Umbilical cord (tissue), 2 donors: ENCODE measurements around the gene DAPK1. TPM values are rescaled to one million over a fixed set of nuclear protein-coding genes. Genes with fewer than 3 reads are reported as not detected.

Experiments
- DNase-seq: peaks from one replicate; pipeline ENCODE4 v3.0.0-alpha.2; 2015; ENCODE audit warnings: low spot score
- total RNA-seq: library from RNA; depleted of rRNA; stranded (reverse); fragments of >200 nt; gene quantifications from one replicate; pipeline ENCODE4 v1.2.3, GENCODE V29; 2014; ENCODE audit warnings: low replicate concordance; ENCODE audit not compliant: insufficient read depth

Gene DAPK1
- total RNA-seq, 1 donor from 2014 or later = 77.0 TPM

DNA sequence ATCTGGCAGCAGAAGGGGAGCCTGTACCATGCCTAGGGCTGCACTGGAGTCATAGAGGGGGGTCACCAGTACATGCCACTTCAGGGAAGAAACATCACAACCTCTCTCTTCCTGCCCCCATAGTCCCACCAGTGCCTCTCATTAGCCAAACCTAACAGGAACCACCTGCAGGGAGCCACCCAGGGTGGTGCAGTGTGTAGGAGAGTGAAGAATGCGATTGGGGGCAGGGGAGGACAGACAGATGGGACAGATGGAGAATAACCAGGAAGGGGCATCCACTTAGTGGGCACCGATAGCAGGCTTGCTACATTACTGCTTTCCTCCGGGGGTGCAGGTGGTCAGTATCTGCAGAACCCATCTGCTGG, 19.2 kb downstream of the DAPK1 start:
- no peak for DNase-seq

DNA sequence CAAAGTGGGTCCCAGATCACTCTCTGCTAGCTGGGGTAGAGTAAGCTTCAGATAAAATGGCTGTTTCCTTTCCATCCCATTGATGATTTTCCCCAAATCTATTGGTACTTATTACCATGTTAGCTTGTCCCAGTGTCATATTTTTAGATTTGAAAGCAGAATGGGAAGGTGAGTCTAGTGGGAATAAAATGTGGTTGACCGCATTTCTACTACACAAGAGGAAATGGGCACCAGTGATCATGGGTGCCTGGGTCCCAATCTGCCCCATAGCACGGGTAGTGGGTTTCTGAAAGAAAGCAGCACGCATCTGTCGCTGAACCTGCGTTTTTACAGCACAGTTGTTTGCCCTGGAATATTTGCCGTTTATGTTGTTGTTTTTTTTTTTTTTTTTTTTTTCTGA, 20.1 kb downstream of the DAPK1 start:
- no peak for DNase-seq

DNA sequence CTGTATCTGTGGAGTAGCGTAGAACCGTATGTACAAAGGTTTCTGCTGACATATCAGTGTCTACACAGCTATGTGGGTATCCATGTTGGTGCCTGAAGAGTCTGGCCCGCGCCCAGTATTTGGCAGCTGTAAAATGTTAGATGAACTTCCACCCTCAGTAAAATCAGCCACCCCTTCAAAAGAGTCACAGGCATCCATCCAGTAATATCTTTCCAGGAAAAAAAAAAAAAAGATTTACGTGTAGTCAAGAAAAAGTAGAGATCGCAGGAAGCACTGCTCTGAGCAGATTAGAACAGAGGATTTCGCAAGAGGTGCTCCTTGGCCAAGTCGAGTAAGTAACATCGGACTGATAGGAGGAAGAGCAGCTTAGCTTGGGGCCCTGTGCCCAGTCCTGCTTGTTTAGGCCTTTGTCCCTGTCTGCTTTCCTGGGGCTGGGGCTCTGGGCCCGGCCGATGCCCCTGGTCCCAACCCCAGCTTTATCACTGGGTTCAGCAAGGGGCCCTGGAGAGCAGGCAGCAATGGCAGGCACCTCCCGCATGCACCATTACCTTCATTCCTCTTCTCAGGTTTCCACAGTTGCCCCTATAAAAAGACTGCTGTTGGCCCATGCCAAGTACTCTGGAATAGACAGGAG, 21.2 kb downstream of the DAPK1 start:
- peak; percentile 98 for DNase-seq

DNA sequence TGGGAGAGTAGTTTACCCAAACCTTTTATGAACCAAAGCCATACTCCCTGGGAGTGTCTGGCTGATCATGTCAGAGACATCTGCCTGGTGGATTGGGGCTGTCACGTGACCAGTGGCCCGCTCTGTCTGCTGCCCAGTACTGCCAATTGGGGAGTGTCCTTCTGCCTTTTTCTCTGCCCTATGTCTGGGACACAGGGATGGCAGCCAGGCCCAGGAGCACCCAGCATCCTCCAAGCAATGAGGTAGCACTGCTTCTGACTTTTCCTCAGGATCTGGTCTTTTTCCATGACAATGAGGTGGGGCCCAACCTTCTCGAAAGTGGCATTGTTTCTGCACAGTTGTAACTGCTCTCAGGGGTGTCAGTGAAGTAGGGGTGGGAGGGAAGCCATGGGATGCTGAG, 21.8 kb downstream of the DAPK1 start:
- no peak for DNase-seq

DNA sequence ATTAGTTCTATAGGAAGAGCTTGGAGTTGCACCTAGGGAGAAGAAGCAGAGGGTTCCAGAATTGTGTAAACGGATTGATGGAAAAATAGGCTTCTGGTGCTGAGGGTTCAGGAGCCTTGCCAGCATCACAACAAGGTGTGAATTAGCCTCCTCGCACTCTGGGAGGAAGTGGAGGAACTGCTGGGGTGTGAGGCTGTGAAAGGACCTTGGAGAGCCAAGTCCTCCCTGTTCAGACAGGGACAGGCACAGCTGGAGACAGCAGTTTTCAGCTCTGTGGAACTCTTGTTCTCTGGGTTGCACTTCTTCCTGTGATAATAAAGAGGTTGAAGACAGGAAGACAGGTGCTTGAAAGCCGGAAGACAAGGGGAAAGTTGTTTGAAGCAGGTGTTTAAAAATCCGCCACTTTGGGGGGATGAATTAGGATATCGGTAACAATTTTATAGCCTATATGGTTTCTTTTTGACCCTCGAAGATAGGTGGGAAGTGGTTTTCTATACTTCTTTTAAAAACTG, 22.6 kb downstream of the DAPK1 start:
- no peak for DNase-seq

DNA sequence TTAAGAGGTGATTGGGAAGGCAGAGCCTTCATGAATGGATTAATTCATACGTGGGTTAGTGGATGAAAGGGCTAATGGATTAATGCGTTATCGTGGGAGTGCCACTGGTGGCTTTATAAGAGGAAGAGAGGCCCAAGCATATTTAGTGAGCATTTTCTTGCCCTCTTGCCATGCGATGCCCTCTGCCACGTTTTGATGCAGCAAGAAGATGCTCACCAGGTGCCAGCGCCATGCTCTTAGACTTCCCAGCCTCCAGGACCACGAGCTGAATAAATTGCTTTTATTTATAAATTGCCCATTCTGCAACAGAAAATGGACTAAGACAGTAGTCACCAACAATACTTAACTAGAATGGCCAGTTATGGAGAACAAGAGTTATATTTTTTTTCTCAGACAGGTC, 24.2 kb downstream of the DAPK1 start:
- DNase-seq = no peak

DNA sequence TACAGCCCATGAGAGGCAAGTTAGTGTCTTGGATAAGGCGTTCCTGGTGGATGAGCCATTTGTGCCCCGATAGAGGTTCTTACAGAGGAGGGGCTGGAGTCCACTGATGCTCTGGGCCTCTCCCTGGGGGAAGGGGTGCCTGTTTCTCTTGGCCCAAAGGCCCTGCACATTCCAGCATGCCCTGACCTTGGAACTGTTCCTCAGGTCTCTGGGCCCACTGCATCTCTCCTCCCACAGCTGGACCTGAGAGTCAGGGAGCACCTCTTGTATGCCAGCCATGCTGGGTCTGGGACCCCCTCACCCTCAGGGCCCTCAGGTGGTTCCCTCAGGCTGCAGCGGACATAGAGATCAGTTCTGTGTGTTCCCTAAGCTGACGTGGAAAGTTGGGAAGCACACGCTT, 26.4 kb downstream of the DAPK1 start:
- DNase-seq = no peak

DNA sequence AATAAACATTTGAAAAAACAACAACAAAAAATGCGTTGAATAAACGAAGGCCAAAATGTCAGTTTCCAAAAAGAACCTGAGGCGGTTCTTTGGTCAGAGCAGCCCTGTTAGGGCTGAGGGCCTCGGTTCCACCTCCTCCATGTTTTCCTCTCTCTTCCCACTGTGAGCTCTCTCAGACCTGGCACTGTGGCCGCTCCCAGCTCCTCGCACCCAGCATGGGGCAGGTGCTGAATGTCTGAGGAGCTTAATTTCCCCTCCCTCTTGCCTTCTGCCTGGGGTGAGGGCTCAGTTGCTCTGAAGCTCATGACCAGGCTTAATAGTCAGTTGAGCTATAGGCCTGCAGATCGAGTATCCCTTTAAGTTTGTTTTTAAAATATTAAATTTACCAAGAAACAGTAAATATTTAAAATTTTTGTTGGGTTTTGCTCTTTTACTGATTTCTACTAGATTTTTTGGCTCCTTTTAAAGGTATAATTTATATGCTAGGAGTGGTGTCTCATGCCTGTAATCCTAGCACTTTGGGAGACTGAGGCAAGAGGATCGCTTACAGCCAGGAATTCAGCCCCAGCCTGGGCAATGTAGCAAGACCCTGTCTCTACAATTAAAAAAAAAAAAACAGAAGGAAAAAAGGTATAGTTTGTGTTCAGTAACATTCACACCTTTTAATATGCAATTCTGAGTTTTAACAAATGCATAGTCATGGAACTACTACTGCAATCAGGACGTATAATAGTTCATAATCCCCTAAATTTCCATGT, 28.1 kb downstream of the DAPK1 start:
- DNase-seq = no peak

DNA sequence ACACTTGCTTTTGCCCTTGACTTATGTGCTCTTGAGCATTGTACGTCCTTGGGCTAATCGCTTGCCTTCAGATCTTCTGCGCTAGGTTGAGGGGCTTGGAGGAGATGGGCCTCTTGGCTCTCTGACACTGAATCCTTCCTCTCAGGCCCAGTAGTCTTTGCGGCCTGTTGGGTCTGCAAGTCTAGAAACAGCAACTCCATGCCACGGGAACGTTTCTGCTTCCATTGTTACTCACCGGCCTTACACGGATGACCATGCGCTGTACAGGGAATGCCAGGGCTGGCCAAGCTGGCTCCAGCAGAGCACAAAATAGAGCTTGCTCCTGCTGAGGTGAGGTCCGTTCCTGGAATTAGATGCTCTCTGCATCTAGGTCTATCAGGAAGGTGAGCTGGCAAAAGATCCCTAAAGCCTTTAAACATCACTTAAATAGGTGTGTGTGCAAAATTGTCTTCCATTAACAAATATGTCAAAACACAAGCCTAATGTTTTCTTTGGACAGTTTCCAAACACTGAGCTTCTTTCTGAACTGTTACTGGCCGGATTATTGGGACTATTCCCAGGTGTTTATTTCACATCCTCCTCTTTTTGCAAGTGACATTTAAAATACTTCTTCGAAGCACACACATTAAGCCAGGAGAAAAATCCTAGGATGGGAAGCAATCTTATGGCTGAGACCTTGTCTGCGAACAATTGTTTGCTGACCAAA, 29.7 kb downstream of the DAPK1 start:
- no peak for DNase-seq

DNA sequence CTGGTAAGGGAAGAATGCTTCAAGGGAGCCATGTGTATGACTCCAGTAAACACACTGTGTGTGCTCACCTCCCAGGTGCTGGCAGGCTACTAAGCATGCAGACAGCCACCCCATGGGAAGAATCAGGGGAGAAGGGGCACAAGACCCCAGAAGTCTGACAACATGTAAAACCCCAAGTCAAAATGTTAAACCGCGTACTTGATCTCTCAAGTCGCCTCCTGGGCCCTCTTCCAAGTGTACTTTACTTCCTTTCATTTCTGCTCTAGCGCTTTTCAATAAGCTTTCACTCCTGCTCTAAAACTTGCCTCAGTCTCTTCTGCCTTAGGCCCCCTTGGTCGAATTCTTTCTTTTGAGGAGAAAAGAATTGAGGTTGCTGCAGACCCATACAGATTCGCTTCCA, 31.3 kb downstream of the DAPK1 start:
- peak; percentile 34 for DNase-seq

DNA sequence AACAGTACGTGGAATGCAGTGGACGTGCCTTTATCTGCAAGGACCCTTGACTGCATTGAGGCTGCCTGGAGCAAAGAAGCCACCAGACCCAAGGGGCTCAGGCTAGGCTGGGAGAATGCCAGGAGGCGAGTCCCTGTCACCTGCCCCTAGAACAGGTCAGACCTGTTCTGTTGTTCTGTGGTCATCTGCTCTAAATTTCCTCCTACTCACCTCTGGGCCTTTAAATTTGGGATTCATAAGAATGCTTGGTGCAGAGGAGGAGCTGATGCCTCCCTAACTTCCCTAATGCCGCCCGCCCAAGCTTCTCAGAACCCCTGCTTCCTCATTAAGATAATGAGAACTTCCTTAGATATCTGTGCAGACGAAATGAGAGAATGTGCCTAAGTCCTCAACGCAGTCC, 32.0 kb downstream of the DAPK1 start:
- DNase-seq = no peak

DNA sequence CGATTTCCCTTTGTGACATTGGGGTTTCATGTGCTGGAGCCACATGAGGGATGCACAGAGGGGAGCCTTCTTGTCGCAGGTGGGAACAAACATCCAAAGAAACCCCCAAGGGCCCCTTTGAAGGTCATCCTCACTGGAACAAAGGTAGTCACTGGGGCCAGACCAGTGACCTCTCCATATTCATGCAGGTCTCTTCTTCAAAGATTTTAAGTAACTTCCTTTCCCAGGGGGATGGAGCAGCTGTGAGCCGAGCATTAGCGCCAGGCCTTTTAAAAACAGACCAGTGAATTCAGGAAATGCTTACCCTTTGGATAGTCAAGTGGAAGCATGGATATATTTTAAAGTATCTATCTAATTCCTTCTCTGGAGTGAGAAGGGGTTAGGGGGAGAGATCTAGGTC, 33.0 kb downstream of the DAPK1 start:
- no peak for DNase-seq

DNA sequence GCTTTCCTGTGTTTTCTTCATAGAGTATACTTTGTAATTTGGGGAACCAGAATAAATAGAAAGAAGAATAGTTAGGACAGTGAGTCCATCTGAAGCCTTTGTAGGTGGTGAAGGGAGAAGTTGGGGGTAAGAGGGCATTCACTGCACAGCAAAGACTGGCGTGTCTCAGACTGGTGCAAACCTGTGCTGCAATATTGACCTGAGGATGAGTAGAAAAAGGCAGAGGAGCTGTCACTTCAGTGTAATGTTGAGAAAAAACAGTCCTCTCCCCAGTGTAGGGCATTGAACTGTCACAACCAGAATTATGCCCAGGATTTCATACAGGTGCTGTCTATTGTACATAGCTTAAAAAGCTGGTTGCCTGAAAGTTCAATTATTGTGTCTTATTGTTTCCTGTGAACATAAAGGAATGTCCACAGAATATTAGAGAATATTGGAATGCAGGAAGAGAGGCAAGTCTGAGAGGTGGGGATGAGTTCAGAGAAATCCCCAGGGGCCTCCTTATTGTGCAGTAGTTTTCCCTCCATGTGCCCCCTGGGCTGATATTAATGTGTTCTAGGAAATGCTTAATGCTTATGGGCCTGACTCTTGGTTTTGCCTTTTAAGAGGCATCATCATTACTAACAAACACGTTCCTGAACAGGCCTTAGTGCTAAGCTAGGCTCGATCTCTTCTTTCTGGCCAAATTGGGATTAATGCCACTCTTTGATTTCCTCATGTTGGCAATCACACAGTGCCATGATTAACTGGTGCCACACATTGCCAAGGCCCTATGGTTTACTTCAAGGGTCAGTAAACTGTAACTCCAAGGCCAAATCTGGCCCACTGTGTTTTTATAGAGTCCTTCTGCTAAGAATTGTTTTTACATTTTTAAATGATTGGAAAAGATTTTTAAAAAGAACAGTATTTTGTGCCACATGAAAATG, 34.0 kb downstream of the DAPK1 start:
- DNase-seq = peak; percentile 24

DNA sequence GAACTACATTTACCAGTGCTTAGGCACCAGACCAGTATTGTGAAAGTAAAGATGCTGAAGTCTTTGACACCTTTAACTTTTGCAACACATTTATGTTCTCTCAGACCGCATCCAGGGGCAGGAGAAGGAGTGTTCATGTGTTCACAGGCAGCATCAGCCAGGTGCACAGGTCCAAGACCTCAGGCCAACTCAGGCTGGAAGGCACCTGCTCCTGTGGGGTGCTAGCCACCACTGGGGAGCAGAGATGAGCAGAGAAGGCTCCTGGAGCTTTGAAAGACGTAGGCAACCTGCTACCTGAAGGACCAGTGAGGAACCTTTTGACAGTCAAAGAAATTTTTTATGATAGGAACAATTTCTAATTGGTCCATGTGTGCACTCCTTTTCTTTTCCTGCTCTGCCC, 35.6 kb downstream of the DAPK1 start:
- DNase-seq = no peak

DNA sequence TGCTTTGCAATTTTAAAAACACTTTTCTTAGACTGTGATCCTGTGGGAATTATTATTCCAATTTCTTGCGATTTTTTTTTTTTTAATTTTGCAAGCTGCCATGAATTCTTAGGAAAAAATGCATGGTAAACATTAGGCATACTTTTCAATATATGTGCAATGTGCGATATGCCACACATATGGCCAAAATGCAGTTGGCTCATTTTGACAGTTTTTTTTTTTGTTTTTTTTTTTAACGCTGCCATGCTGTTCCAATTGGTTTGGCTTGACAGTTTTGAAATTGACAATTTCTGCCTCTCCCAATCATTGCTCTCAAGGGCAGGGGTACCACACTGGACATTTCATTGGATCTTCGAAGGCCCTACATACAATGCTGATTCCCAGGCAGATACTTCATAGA, 36.4 kb downstream of the DAPK1 start:
- no peak for DNase-seq

DNA sequence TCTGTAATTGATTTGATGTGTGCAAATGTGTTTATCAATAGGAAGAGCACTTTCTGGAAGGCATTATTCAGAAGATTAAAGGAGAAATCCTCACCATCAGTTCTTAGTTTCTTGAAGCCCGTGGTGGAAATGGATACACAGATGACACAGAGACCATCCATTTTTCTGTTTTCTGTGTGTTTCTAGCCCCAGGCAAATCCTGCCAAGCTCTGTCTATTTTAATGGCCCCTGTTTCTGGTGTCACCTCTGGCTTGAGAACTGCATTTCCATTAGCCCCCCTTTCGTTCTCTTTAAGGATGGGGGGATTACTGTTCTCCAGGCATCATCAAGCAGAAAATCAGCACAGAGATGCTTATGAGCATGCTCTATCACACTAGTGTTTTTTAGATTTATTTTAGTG, 37.3 kb downstream of the DAPK1 start:
- no peak for DNase-seq

DNA sequence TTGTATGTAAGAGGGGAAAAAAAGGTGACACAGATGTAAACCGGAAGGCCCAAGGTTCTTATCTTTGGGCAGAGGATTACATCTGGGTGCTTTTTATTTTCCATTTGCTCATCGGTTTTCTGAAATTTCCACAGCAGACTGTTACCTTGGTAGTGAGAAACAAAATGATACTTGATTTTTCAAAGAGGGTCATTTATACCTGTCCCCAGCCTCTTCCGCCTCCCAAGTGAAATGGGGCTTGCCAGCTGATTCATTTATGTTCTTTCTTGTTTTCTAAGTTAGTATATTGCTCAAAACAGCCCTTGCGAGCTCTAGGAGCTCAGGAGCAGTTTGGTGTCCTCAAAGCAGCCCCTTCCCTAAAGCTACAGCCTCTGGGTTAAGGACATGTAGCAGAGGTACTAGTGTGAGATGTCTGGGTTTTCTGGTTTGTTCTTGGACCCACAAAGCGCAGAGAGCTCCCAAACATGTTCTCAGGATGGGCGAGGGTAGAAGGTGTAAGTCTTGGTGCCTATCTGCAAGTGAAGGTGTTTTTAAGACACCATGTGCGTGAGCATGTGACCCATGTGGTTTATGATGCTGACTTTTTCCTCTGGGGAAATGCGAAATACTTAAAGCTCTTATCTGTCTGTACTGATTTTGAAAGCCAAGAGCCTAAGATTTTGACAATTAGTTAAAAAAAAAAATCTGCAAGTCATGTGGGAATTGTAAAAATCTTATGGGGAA, 38.3 kb downstream of the DAPK1 start:
- no peak for DNase-seq

DNA sequence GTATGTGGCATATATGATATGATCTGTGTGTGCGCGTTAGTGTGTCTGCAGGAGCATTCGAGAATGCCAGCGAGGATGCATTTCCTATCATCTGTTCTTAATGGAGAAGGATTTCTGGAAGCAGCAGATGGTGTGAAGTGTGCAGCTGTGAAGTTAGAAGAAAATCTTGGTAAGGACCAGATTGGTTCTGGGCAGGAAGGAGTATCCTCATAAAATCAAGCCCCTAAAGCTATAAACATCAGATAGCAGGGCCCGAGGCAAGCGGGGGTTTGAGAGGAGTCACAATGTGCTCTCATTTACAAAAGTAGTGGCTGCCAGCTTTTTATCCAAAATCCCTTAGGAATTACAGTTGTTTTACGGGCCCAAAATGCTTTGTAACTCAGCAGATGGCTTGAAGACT, 40.0 kb downstream of the DAPK1 start:
- peak; percentile 85 for DNase-seq

DNA sequence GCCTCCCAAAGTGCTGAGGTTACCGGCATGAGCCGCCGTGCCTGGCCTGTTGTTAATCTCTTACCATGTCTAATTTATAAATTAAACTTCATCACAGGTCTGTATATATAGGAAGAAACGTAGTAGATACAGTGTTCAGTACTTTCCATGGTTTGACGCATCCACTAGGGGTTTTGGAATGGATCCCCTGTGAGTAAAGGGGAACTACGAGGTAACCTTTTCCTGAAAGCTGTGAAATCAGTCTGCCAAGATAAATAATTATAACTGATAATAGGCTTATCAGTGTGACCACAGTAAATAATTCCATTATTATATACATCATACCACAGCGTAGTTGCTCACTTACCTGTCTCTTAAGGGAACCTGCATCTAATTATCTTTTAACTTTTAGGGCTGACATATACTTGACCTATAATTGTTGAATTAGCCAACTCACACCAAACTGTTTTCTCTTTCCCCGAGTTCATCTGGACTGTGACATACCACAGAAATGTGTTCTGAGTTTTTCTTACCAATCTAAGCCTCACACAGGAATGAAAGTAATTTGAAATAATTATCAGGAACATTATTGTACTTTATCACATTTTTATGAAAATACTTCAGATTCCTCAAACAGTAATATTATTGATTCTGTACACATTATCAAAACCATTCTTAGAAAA, 42.9 kb downstream of the DAPK1 start:
- no peak for DNase-seq

DNA sequence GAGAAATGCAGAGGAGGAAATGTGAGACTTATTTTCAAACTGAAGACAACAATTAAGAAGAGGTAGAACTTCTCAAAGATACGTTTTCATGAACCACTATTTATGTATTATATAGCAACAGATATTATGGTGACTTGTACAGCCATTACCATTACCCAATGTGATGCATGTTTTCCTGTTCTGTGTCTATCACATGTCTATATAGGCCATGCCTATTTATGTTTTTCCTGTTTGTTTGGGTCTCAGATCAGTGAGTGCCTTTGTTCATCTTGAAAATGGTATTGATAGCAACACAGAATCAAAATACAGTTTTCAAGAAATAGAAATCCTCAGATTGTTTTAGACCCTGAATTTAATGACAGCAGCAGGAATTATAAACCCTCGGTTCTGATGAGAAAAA, 44.0 kb downstream of the DAPK1 start:
- no peak for DNase-seq

DNA sequence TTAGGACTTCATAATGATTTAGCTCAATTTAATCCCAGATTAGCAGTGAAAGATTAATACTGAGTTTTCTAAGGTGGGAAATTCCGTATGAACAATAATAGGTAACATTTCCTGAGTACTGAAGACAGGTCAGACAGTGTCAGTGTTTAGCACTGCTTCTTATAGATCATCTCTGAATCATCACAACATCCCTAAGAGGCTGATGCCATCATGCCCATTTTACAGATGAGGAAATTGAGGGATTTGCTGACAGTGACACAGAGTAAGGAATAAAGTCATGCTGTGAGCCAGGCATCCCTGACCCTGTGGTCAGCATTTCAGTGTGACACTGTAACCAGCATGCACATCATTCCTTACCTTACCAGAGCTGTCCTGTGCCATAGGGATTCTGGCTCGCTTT, 44.5 kb downstream of the DAPK1 start:
- no peak for DNase-seq
